Caco-2 (cell line): ENCODE results near the gene PRODH2. TPM values are rescaled to one million over a fixed set of nuclear protein-coding genes. Genes with fewer than 3 reads are reported as not detected.

ENCODE experiments used
- BruUV-seq: library from RNA; stranded (reverse); fragments of 400-500 nt; replicated peaks from 2 replicates; lab custom pipeline; 2021; lab: Mats Ljungman, UMichigan
- CTCF ChIA-PET: fragments of 300-600 bp; sonication (Branson Sonifier 250); formaldehyde crosslinking; loops from one replicate; lab custom pipeline; 2022; ENCODE audit warnings: antibody characterized with exemption; lab: Charles Lee
- POLR2A ChIA-PET: fragments of 300-600 bp; sonication (Branson Sonifier 250); formaldehyde crosslinking; loops from one replicate; lab custom pipeline; 2022; ENCODE audit warnings: antibody characterized with exemption; lab: Charles Lee
- DNase-seq, 2 experiments: peaks; one replicate each; pipeline versions ENCODE4 v3.0.0 to v3.0.0-alpha.2; 2020 to 2022
- H3K27me3 ChIP-seq: replicated peaks from 2 replicates; pipeline ENCODE4 v1.6.0; 2011; ENCODE audit warnings: low read length; ENCODE audit not compliant: control insufficient read depth, insufficient read depth
- H3K36me3 ChIP-seq: 2 replicates; pipeline ENCODE4 v1.5.1; 2011; ENCODE audit warnings: low read length; ENCODE audit not compliant: control insufficient read depth, insufficient read depth
- H3K4me1 ChIP-seq: fragments of 250-450 bp; sonication (Bioruptor Pico); 2 replicates; pipeline ENCODE4 v1.5.1; 2020; ENCODE audit warnings: mild to moderate bottlenecking
- H3K4me3 ChIP-seq: 2 replicates; pipeline ENCODE4 v1.5.1; 2011; ENCODE audit warnings: low read depth, mild to moderate bottlenecking, control low read depth, low read length
- H3K9me3 ChIP-seq: fragments of 250-450 bp; sonication (Bioruptor Pico); 2 replicates; pipeline ENCODE4 v1.5.1; 2020; ENCODE audit warnings: mild to moderate bottlenecking, moderate library complexity
- H3K27ac Mint-ChIP-seq: one replicate; pipeline ENCODE4 v1.8.0; 2022; ENCODE audit warnings: mixed read lengths; ENCODE audit not compliant: unreplicated experiment
- H3K27me3 Mint-ChIP-seq: one replicate; pipeline ENCODE4 v1.8.0; 2022; ENCODE audit warnings: mixed read lengths; ENCODE audit not compliant: insufficient read depth, unreplicated experiment
- H3K36me3 Mint-ChIP-seq: one replicate; pipeline ENCODE4 v1.8.0; 2022; ENCODE audit warnings: mild to moderate bottlenecking, mixed read lengths; ENCODE audit not compliant: insufficient read depth, unreplicated experiment
- H3K4me1 Mint-ChIP-seq: one replicate; pipeline ENCODE4 v1.8.0; 2022; ENCODE audit warnings: low read depth, mixed read lengths; ENCODE audit not compliant: unreplicated experiment
- H3K4me3 Mint-ChIP-seq: one replicate; pipeline ENCODE4 v1.8.0; 2022; ENCODE audit warnings: mild to moderate bottlenecking, moderate library complexity, mixed read lengths; ENCODE audit not compliant: unreplicated experiment
- H3K9me3 Mint-ChIP-seq: one replicate; pipeline ENCODE4 v1.8.0; 2022; ENCODE audit warnings: mixed read lengths; ENCODE audit not compliant: unreplicated experiment
- intact Hi-C: fragments of 100-400 bp; cut with micrococcal nuclease; formaldehyde crosslinking; loops from one replicate; pipeline ENCODE4 v1.10.0; 2022; ENCODE audit not compliant: unreplicated experiment
- total RNA-seq: library from RNA; stranded (reverse); gene quantifications from 2 replicates; pipeline ENCODE4 v1.2.3, GENCODE V29; 2022
- TF ChIP-seq, protein P1 (sequence below), 2 experiments: fragments of 200-600 bp in 1 of 2; IDR thresholded peaks; 1 replicate in 1 of 2; 2 replicates in 1 of 2; pipeline versions ENCODE4 v1.5.1 to v1.8.0; 2011 to 2022; ENCODE audit warnings: antibody characterized with exemption in 1 of 2, control low read depth in 1 of 2, inconsistent platforms in 1 of 2, low read depth in 1 of 2, low read length in 1 of 2, mild to moderate bottlenecking in 1 of 2, moderate library complexity in 1 of 2; ENCODE audit not compliant: insufficient read depth in 1 of 2, severe bottlenecking in 1 of 2, unreplicated experiment in 1 of 2

Gene PRODH2
- total RNA-seq, 1 experiment from 2014 or later: not detected

DNA sequence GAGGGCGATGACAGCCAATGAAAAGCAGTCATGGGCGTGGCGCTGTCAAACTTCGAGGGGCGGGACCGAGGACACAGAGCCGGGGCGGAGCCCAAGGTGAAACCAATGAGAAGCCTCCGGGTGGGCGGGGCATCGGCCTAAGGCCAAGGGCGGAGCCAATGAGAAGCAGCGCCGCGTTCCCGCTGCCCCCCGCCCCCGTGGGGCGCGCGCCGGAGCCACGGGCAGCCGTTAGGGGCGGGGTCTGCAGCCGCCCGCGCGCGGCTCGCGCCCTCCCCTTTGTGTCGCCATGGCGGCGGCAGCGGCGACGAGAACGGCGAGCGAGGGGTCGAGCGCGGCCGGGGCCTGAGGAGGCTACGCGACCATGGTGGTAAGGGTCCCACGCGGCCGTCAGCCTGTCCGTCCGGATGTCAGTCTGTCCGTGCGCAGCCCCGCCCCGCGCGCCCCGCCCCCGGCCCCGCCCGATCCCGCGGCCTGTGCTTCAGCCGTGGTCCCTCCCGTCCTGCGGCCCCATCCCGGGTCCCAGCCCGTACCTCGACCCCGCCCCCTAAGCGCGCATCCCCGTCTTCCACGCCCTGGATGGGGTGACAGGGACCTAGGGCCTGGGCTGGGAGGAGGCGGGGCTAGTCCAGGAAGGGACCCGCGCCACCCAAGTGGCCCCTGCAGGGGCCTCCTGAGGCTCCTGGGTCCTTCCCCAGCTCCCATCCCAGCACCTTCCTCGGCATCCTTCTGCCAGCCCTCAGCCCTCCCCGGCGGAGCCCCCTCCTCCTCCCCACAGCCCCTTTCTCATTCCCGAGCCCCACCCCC, 37.1 kb downstream of the PRODH2 start, which contains the start of gene ARHGAP33:
ARHGAP33 (plus strand) TSS at position 267 of the 804 bp plus-strand sequence; CDS start at position 362, 95 bp downstream.
- BruUV-seq: no TSS peak
- H3K4me3 Mint-ChIP-seq: peak within 1 kb of the TSS; percentile 79
- Histone ChIP-seq H3K9me3 (no peaks in the 10 kb centered on the region), H3K4me1 (no peaks in the 10 kb centered on the region), H3K4me3 (peak within 1 kb of the TSS; percentile 82), H3K27me3 (no peaks in the 10 kb centered on the region), H3K36me3 (no peaks in the 10 kb centered on the region)
- ChIA-PET CTCF (interaction anchor here (0.5 kb wide), 1 partner anchor 84 kb away, joined by 6 read pairs; no protein-coding TSS in a partner anchor), POLR2A (no interaction called here)
- DNase-seq: peak; percentile 99
- TF ChIP-seq, protein P1, sequence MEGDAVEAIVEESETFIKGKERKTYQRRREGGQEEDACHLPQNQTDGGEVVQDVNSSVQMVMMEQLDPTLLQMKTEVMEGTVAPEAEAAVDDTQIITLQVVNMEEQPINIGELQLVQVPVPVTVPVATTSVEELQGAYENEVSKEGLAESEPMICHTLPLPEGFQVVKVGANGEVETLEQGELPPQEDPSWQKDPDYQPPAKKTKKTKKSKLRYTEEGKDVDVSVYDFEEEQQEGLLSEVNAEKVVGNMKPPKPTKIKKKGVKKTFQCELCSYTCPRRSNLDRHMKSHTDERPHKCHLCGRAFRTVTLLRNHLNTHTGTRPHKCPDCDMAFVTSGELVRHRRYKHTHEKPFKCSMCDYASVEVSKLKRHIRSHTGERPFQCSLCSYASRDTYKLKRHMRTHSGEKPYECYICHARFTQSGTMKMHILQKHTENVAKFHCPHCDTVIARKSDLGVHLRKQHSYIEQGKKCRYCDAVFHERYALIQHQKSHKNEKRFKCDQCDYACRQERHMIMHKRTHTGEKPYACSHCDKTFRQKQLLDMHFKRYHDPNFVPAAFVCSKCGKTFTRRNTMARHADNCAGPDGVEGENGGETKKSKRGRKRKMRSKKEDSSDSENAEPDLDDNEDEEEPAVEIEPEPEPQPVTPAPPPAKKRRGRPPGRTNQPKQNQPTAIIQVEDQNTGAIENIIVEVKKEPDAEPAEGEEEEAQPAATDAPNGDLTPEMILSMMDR (IDR thresholded peaks at IDR 0.05; ENCODE audit: insufficient read depth in 1 of 2, low read depth in 1 of 2, low read length in 1 of 2, severe bottlenecking in 1 of 2, unreplicated experiment in 1 of 2): no peak
- peaks cover 18% of the 10 kb centered on the region for H3K36me3 Mint-ChIP-seq
- peaks cover 11% of the 10 kb centered on the region for H3K4me1 Mint-ChIP-seq
- no peak within 1 kb of the TSS for H3K27ac Mint-ChIP-seq
- intact Hi-C loops: loop anchor here (2.0 kb wide), 1 partner anchor 17 kb away; the partner anchor contains the start of gene PROSER3
- H3K9me3 Mint-ChIP-seq: no peaks in the 10 kb centered on the region
- peaks cover 5% of the 10 kb centered on the region for H3K27me3 Mint-ChIP-seq

DNA sequence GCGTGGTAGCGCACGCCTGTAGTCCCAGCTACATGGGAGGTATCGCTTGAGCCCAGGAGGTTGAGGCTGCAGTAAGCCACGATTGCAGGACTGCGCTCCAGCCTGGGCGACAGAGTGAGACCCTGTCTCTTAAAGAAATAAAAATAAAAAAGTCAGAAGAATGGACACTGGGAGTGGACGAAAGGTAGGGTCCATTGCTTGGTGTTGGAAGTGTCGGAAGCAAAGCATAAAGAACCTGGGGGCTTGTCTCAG, 37.7 kb downstream of the PRODH2 start:
- peaks cover 11% of the 10 kb centered on the region for H3K4me1 Mint-ChIP-seq
- DNase-seq: no peak
- intact Hi-C loops: loop anchor here (2.0 kb wide), 1 partner anchor 16 kb away; the partner anchor contains the start of gene PROSER3
- peak overlapping the region; percentile 79 for H3K4me3 Mint-ChIP-seq
- TF ChIP-seq, protein P1 (IDR thresholded peaks at IDR 0.05; ENCODE audit: insufficient read depth in 1 of 2, low read depth in 1 of 2, low read length in 1 of 2, severe bottlenecking in 1 of 2, unreplicated experiment in 1 of 2): no peak
- H3K9me3 Mint-ChIP-seq: no peaks in the 10 kb centered on the region
- no peaks in the 10 kb centered on the region for H3K36me3 ChIP-seq
- no peaks in the 10 kb centered on the region for H3K4me1 ChIP-seq
- peaks cover 18% of the 10 kb centered on the region for H3K36me3 Mint-ChIP-seq
- ChIA-PET CTCF (no interaction called here), POLR2A (no interaction called here)
- no peak overlapping the region for H3K27ac Mint-ChIP-seq
- H3K9me3 ChIP-seq: no peaks in the 10 kb centered on the region
- H3K27me3 Mint-ChIP-seq: peaks cover 5% of the 10 kb centered on the region
- peak overlapping the region; percentile 27 for H3K4me3 ChIP-seq
- no TSS peak for BruUV-seq
- no peaks in the 10 kb centered on the region for H3K27me3 ChIP-seq

DNA sequence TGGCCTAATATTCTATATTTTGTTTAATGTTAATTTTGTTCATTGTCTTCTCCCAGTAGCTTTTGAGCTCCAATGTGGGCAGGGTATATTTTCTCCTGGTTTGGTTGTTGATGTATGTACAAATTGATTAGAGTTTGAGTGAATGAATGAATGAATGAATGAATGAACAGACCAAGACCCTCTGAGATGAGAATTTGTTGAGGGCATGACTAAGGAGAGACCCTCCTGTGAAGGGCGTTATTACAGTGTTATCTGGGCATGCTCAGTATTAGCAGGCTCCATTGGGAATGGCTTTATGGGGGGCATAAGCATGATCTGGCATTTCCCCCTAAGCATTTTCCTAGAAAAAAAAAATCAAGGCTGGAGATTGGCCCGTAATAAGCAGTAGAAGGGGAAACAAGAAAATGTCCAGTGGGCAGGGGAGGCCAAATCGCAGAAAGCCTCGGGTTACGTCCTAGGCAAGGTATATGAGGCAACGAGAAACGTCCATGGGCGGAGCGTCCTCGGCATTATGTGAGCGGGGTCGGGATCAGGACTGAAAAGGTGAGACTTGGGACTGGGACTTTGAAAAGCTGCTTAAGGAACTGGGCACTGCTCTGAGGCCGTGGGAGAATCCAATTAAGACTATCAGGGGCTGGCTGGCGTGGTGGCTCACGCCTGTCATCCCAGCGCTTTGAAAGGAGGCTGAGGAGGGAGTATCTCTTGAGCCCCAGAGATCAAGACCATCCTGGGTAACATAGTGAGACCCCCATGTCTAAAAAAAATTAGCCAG, 38.2 kb downstream of the PRODH2 start:
- POLR2A ChIA-PET: no interaction called here
- DNase-seq: no peak
- peak overlapping the region; percentile 27 for H3K4me3 ChIP-seq
- intact Hi-C loops: loop anchor here (2.0 kb wide), 1 partner anchor 16 kb away; the partner anchor contains the start of gene PROSER3
- TF ChIP-seq, protein P1 (IDR thresholded peaks at IDR 0.05; ENCODE audit: insufficient read depth in 1 of 2, low read depth in 1 of 2, low read length in 1 of 2, severe bottlenecking in 1 of 2, unreplicated experiment in 1 of 2): no peak
- H3K9me3 Mint-ChIP-seq: no peaks in the 10 kb centered on the region
- peaks cover 5% of the 10 kb centered on the region for H3K27me3 Mint-ChIP-seq
- H3K4me1 ChIP-seq: no peaks in the 10 kb centered on the region
- peak overlapping the region; percentile 79 for H3K4me3 Mint-ChIP-seq
- H3K27me3 ChIP-seq: no peaks in the 10 kb centered on the region
- H3K36me3 Mint-ChIP-seq: peaks cover 18% of the 10 kb centered on the region
- no peaks in the 10 kb centered on the region for H3K36me3 ChIP-seq
- peaks cover 11% of the 10 kb centered on the region for H3K4me1 Mint-ChIP-seq
- CTCF ChIA-PET: no interaction called here
- H3K27ac Mint-ChIP-seq: no peak overlapping the region
- BruUV-seq: no TSS peak
- H3K9me3 ChIP-seq: no peaks in the 10 kb centered on the region
